ENCODE data around the gene MS4A10.

DNA sequence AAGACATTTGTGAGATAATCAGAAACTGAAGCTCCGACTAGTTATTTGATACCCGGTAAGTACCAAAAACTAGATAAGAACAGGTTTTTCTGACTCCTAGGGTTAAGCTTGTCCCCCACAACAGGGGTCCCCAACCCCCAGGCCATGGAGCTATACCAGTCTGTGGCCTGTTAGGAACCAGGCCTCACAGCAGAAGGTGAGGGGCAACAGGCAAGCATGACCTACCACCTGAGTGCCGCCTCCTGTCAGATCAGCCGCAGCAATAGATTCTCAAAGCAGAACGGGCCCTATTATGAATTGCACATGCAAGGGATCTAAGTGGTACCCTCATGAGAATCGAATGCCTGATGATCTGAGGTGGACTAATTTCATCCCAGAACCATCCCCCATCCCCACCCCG is 1.2 kb upstream of the MS4A10 start:
- TF ChIP-seq CREB1 (IDR thresholded peaks at IDR 0.05; ENCODE audit: low read depth) (no peak), NFYB (IDR thresholded peaks at IDR 0.05; ENCODE audit: insufficient read depth, low read depth, low read length) (no peak), EGR1 (IDR thresholded peaks at IDR 0.05; ENCODE audit: borderline replicate concordance in 1 of 2, low read depth in 2 of 2, low read length in 2 of 2) (no peak), CTCF (IDR thresholded peaks at IDR 0.05 in 2 of 3, conservative IDR thresholded peaks at IDR 0.05 in 1 of 3; ENCODE audit: control insufficient read depth in 2 of 3, extremely low read depth in 1 of 3, insufficient read depth in 1 of 3, low read depth in 3 of 3, low read length in 3 of 3) (no peak), PBX3 (IDR thresholded peaks at IDR 0.05; ENCODE audit: insufficient replicate concordance, low read depth, low read length) (no peak), HDAC2 (IDR thresholded peaks at IDR 0.05) (no peak), ESRRA (IDR thresholded peaks at IDR 0.05; ENCODE audit: low read length) (no peak), EZH2 (IDR thresholded peaks at IDR 0.05; ENCODE audit: borderline replicate concordance, control insufficient read depth, low read depth, low read length) (no peak), TAF1 (IDR thresholded peaks at IDR 0.05; ENCODE audit: borderline replicate concordance, low read depth, low read length) (no peak), REST (IDR thresholded peaks at IDR 0.05; ENCODE audit: low read depth, low read length) (no peak), SRF (IDR thresholded peaks at IDR 0.05; ENCODE audit: low read depth in 2 of 2, low read length in 2 of 2) (no peak)
- TF ChIP-seq, protein P1, sequence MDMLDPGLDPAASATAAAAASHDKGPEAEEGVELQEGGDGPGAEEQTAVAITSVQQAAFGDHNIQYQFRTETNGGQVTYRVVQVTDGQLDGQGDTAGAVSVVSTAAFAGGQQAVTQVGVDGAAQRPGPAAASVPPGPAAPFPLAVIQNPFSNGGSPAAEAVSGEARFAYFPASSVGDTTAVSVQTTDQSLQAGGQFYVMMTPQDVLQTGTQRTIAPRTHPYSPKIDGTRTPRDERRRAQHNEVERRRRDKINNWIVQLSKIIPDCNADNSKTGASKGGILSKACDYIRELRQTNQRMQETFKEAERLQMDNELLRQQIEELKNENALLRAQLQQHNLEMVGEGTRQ (IDR thresholded peaks at IDR 0.05; ENCODE audit: borderline replicate concordance, low read depth, low read length), result no peak
- TF ChIP-seq, protein P2, sequence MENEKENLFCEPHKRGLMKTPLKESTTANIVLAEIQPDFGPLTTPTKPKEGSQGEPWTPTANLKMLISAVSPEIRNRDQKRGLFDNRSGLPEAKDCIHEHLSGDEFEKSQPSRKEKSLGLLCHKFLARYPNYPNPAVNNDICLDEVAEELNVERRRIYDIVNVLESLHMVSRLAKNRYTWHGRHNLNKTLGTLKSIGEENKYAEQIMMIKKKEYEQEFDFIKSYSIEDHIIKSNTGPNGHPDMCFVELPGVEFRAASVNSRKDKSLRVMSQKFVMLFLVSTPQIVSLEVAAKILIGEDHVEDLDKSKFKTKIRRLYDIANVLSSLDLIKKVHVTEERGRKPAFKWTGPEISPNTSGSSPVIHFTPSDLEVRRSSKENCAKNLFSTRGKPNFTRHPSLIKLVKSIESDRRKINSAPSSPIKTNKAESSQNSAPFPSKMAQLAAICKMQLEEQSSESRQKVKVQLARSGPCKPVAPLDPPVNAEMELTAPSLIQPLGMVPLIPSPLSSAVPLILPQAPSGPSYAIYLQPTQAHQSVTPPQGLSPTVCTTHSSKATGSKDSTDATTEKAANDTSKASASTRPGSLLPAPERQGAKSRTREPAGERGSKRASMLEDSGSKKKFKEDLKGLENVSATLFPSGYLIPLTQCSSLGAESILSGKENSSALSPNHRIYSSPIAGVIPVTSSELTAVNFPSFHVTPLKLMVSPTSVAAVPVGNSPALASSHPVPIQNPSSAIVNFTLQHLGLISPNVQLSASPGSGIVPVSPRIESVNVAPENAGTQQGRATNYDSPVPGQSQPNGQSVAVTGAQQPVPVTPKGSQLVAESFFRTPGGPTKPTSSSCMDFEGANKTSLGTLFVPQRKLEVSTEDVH (IDR thresholded peaks at IDR 0.05; ENCODE audit: low read depth, partially characterized antibody), result no peak
